ENCODE data around the gene RAB4B. TPM values are rescaled to one million over a fixed set of nuclear protein-coding genes. Genes with fewer than 3 reads are reported as not detected.
"Not testable (repeated sequence)": the region's sequence is repeated elsewhere in the genome, so short reads cannot be mapped to it uniquely, and the experiment has no call there.

The RAB4B gene
- polyA plus RNA-seq, 1 donor = 19.2 TPM

- H3K4me3 ChIP-seq (ENCODE audit: low read length); H3K9me3 ChIP-seq (ENCODE audit: control insufficient read depth, low read depth, low read length); H3K36me3 ChIP-seq (ENCODE audit: control insufficient read depth, insufficient read depth, low read length); H3K27me3 ChIP-seq (ENCODE audit: control insufficient read depth, insufficient read depth, low read length): not testable (repeated sequence)
- DNase-seq = peak; percentile 54 to 80
- H3K4me1 ChIP-seq (ENCODE audit: control insufficient read depth, insufficient read depth, low read length) = peaks cover 32% of the 10 kb centered on the region
- peak overlapping the region; percentile 95 for H3K27ac ChIP-seq (ENCODE audit: low read length)
- WGBS (ENCODE audit: insufficient coverage, low lambda C conversion rate) = no CpG with 5 or more reads among the region's 9 CpGs
Observed at GRCh38 chr19:40822704-40823553, 44.9 kb downstream of the RAB4B start.

GRCh38 chr19:40824916-40825315 is 46.9 kb downstream of the RAB4B start:
- WGBS (ENCODE audit: insufficient coverage, low lambda C conversion rate) = no CpG with 5 or more reads among the region's 16 CpGs
- H3K4me1 ChIP-seq (ENCODE audit: control insufficient read depth, insufficient read depth, low read length) = peaks cover 23% of the 10 kb centered on the region

GRCh38 chr19:40825460-40826095 is 47.5 kb downstream of the RAB4B start:
- not testable (repeated sequence) for H3K9me3 ChIP-seq (ENCODE audit: control insufficient read depth, low read depth, low read length); H3K27me3 ChIP-seq (ENCODE audit: control insufficient read depth, insufficient read depth, low read length); DNase-seq; H3K4me3 ChIP-seq (ENCODE audit: low read length); H3K36me3 ChIP-seq (ENCODE audit: control insufficient read depth, insufficient read depth, low read length); H3K27ac ChIP-seq (ENCODE audit: low read length)
- peaks cover 26% of the 10 kb centered on the region for H3K4me1 ChIP-seq (ENCODE audit: control insufficient read depth, insufficient read depth, low read length)
- WGBS (ENCODE audit: insufficient coverage, low lambda C conversion rate) = no CpG with 5 or more reads among the region's 6 CpGs

More at GRCh38 chr19:40824916-40825315, 46.9 kb downstream of the RAB4B start:
- H3K36me3 ChIP-seq (ENCODE audit: control insufficient read depth, insufficient read depth, low read length); H3K27me3 ChIP-seq (ENCODE audit: control insufficient read depth, insufficient read depth, low read length); H3K27ac ChIP-seq (ENCODE audit: low read length); H3K4me3 ChIP-seq (ENCODE audit: low read length); H3K9me3 ChIP-seq (ENCODE audit: control insufficient read depth, low read depth, low read length); DNase-seq: not testable (repeated sequence)

- not testable (repeated sequence) for H3K36me3 ChIP-seq (ENCODE audit: control insufficient read depth, insufficient read depth, low read length); DNase-seq; H3K27ac ChIP-seq (ENCODE audit: low read length); H3K4me3 ChIP-seq (ENCODE audit: low read length); H3K9me3 ChIP-seq (ENCODE audit: control insufficient read depth, low read depth, low read length); H3K27me3 ChIP-seq (ENCODE audit: control insufficient read depth, insufficient read depth, low read length)
- WGBS (ENCODE audit: insufficient coverage, low lambda C conversion rate) = no CpG with 5 or more reads among the region's 14 CpGs
- peaks cover 32% of the 10 kb centered on the region for H3K4me1 ChIP-seq (ENCODE audit: control insufficient read depth, insufficient read depth, low read length)
Observed at GRCh38 chr19:40826312-40826698, 48.3 kb downstream of the RAB4B start.

GRCh38 chr19:40826699-40827385 is 48.8 kb downstream of the RAB4B start:
- H3K27me3 ChIP-seq (ENCODE audit: control insufficient read depth, insufficient read depth, low read length); H3K4me3 ChIP-seq (ENCODE audit: low read length); H3K9me3 ChIP-seq (ENCODE audit: control insufficient read depth, low read depth, low read length); DNase-seq; H3K36me3 ChIP-seq (ENCODE audit: control insufficient read depth, insufficient read depth, low read length); H3K27ac ChIP-seq (ENCODE audit: low read length): not testable (repeated sequence)
- peaks cover 35% of the 10 kb centered on the region for H3K4me1 ChIP-seq (ENCODE audit: control insufficient read depth, insufficient read depth, low read length)
- no CpG with 5 or more reads among the region's 29 CpGs for WGBS (ENCODE audit: insufficient coverage, low lambda C conversion rate)

- H3K27me3 ChIP-seq (ENCODE audit: control insufficient read depth, insufficient read depth, low read length) = no peaks in the 10 kb centered on the region
- peaks cover 4% of the 10 kb centered on the region for H3K36me3 ChIP-seq (ENCODE audit: control insufficient read depth, insufficient read depth, low read length)
- H3K27ac ChIP-seq (ENCODE audit: low read length) = no peak overlapping the region
- DNase-seq = no peak
- no peaks in the 10 kb centered on the region for H3K9me3 ChIP-seq (ENCODE audit: control insufficient read depth, low read depth, low read length)
- peaks cover 35% of the 10 kb centered on the region for H3K4me1 ChIP-seq (ENCODE audit: control insufficient read depth, insufficient read depth, low read length)
- no peak overlapping the region for H3K4me3 ChIP-seq (ENCODE audit: low read length)
- 100% methylated on average over 2 of the region's 22 CpGs for WGBS (ENCODE audit: insufficient coverage, low lambda C conversion rate)
Observed at GRCh38 chr19:40827386-40828247, 49.6 kb downstream of the RAB4B start.

GRCh38 chr19:40829205-40829604 is 51.2 kb downstream of the RAB4B start:
- peaks cover 32% of the 10 kb centered on the region for H3K4me1 ChIP-seq (ENCODE audit: control insufficient read depth, insufficient read depth, low read length)
- no peaks in the 10 kb centered on the region for H3K27me3 ChIP-seq (ENCODE audit: control insufficient read depth, insufficient read depth, low read length)
- H3K36me3 ChIP-seq (ENCODE audit: control insufficient read depth, insufficient read depth, low read length) = peaks cover 4% of the 10 kb centered on the region

GRCh38 chr19:40830741-40831140 is 52.7 kb downstream of the RAB4B start:
- Histone ChIP-seq H3K4me1 (ENCODE audit: control insufficient read depth, insufficient read depth, low read length) (peaks cover 30% of the 10 kb centered on the region), H3K27ac (ENCODE audit: low read length) (peak overlapping the region; percentile 93)
- not testable (repeated sequence) for H3K9me3 ChIP-seq (ENCODE audit: control insufficient read depth, low read depth, low read length); DNase-seq; H3K36me3 ChIP-seq (ENCODE audit: control insufficient read depth, insufficient read depth, low read length); H3K4me3 ChIP-seq (ENCODE audit: low read length); H3K27me3 ChIP-seq (ENCODE audit: control insufficient read depth, insufficient read depth, low read length)
- no CpG with 5 or more reads among the region's 16 CpGs for WGBS (ENCODE audit: insufficient coverage, low lambda C conversion rate)

More at GRCh38 chr19:40829205-40829604, 51.2 kb downstream of the RAB4B start:
- DNase-seq = no peak
- Histone ChIP-seq H3K4me3 (ENCODE audit: low read length) (no peak overlapping the region), H3K27ac (ENCODE audit: low read length) (no peak overlapping the region), H3K9me3 (ENCODE audit: control insufficient read depth, low read depth, low read length) (no peaks in the 10 kb centered on the region)

- Histone ChIP-seq H3K36me3 (ENCODE audit: control insufficient read depth, insufficient read depth, low read length) (peaks cover 4% of the 10 kb centered on the region), H3K27me3 (ENCODE audit: control insufficient read depth, insufficient read depth, low read length) (no peaks in the 10 kb centered on the region), H3K4me3 (ENCODE audit: low read length) (no peak overlapping the region), H3K9me3 (ENCODE audit: control insufficient read depth, low read depth, low read length) (no peaks in the 10 kb centered on the region), H3K27ac (ENCODE audit: low read length) (peak overlapping the region; percentile 93), H3K4me1 (ENCODE audit: control insufficient read depth, insufficient read depth, low read length) (peaks cover 30% of the 10 kb centered on the region)
- DNase-seq = peak; percentile 93 to 98
- no CpG with 5 or more reads among the region's 7 CpGs for WGBS (ENCODE audit: insufficient coverage, low lambda C conversion rate)
Observed at GRCh38 chr19:40831502-40832430, 53.7 kb downstream of the RAB4B start.
